Ecto neural progenitor cell (in vitro differentiated cells): Measurements from ENCODE around the gene TPX2.
"Not testable (repeated sequence)": the region's sequence is repeated elsewhere in the genome, so short reads cannot be mapped to it uniquely, and the experiment has no call there.

ENCODE experiments used
- DNase-seq: peaks from one replicate; pipeline ENCODE4 v3.0.0-alpha.2; 2018; ENCODE audit warnings: low spot score

Gene TPX2

GRCh38 chr20:31764641-31765305 is 25.7 kb downstream of the TPX2 start:
- no peak for DNase-seq

DNA sequence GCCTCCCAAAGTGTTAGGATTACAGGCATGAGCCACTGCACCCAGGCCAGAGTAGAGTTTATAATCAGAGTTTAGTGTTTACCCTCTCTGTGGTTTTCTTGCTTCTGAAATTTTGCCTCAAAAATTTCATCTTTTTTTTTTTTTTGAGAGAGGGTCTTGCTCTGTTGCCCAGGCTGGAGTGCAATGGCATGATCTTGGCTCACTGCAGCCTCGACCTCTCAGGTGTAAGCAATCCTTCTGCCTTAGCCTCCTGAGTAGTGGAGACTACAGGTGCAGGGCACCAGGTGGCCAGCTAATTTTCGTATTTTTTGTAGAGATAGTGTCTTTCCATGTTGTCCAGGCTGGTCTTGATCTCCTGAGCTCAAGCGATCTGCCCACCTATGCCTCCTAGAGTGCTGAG is 28.7 kb downstream of the TPX2 start:
- no peak for DNase-seq

DNA sequence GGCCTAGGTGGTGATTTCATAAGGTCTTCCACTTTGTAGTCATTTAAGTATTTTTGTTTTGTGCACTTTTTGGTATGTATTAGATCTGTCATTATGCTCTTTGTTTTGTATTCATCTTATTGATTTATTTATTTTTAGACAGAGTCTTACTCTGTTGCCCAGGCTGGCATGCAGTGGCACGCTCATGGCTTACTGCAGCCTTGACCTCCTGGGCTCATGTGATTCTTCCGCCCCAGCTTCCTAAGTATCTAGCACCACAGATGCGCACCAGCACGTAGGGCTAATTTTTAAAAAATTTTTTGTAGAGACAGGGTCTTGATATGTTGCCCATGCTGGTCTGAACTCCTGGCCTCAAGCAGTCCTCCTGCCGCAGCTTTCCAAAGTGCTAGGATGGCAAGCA is 30.6 kb downstream of the TPX2 start:
- DNase-seq, result no peak

DNA sequence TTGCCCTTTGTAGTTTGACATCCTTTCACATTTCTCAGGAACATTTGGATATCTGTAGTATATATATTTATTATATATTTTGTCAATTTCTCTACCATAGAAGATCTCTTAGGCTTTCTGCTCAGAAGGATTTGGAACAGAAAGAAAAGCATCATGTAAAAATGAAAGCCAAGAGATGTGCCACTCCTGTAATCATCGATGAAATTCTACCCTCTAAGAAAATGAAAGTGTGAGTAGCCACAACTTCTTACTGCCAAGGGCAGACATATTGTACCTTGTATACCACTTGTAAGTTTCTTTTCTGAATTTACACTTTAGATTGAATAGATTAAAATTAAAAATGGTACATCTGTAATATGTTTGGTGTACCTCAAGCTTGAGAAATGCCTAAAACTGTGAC is 31.2 kb downstream of the TPX2 start:
- DNase-seq, result no peak

GRCh38 chr20:31774408-31774807 is 35.3 kb downstream of the TPX2 start:
- DNase-seq, result no peak

GRCh38 chr20:31780839-31781238 is 41.7 kb downstream of the TPX2 start:
- DNase-seq, result no peak

- no peak for DNase-seq
These were observed 42.9 kb downstream of the TPX2 start for GRCh38 chr20:31781945-31782344.

DNA sequence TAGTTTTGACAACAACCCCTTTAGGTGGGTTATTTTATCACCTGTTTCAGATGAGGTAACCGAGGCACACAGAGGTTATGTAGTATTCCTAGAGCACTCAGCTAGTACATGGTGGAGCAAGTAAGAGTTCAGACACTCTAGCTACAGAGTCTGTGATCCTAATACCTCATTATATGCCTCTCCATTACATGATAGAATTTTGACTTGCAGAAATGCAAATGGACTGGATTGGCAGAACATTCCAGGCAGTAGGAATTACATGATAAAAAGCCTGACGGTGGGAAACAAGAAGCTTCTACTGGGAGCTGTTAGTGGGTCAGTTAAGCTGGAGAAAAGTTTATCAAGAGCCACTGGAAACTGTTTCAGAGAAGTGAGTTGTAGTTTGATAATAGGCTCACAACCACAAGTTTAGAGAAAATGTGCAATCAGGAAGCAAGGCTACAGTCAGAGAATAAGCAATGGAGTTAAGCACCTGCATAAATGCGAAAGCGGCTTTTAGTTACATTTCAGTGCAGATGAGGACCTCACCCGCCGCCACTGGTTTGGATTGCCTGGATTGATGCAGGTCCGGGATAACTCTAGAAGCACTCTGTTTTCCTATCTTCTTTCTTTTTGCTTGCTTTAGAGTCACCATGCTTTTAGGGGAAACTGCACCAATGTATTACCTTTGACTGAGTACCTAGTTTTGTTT is 45.4 kb downstream of the TPX2 start:
- no peak for DNase-seq

- DNase-seq, result no peak
These were observed 46.0 kb downstream of the TPX2 start for GRCh38 chr20:31785089-31785488.

DNA sequence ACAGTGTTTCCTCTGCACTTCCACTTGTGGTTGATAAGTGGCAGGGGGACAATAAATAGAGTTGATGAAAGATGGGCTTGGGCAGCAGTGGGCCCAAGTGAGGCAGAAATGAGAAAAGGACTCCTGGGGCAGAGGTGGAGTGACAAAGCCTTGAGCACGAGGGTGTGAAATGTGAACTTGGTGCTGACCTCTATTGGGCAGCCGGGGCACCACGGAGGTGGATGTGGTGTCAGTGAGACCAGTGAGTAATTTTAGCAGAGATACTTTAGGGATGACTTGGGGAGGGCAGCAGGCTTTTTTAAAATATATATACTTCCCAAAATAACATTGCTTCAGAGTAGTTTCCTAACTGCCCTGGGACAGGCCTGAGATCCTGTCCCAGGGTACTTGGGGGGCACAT is 49.5 kb downstream of the TPX2 start:
- DNase-seq, result no peak

GRCh38 chr20:31790401-31790800 is 51.3 kb downstream of the TPX2 start:
- DNase-seq, result no peak

DNA sequence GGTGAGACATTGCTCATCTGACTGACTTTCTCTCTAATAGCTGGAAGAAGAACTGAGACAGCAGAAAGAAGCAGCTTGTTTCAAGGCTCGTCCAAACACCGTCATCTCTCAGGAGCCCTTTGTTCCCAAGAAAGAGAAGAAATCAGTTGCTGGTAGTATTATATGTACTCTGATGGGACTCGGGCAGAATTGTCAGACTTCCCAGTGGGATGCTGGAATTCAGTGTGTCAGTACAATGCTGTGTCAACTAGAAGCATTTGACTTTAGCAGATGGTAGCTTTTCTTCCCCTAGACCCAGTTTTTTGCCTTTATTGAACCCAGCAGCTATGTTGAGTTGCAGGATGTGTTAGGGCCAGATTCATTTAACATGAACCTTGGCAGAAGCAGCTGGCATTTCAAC is 58.3 kb downstream of the TPX2 start:
- DNase-seq, result no peak

DNA sequence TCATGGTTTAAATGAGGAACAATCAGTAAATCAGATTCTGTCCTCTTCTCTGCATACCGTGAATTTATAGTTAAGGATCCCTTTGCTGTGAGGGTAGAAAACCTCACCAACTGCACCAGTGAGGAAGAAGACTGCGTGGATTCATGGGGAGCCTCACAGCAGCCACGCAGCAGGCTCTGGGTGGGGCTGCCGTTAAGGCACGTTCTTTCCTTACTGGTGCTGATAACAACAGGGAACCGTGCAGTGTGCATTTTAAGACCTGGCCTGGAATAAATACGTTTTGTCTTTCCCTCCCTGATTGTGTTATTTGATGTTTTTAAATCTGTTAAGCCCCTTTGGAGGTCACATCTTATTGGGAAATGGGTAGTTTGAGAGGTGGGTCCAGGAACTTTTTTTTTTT is 62.4 kb downstream of the TPX2 start:
- DNase-seq, result no peak

- no peak for DNase-seq
These were observed 64.6 kb downstream of the TPX2 start for GRCh38 chr20:31803552-31804291.

GRCh38 chr20:31806564-31807355 is 67.7 kb downstream of the TPX2 start:
- no peak for DNase-seq

GRCh38 chr20:31808481-31808880 is 69.4 kb downstream of the TPX2 start:
- no peak for DNase-seq

GRCh38 chr20:31809661-31810060 is 70.6 kb downstream of the TPX2 start:
- DNase-seq, result no peak

DNA sequence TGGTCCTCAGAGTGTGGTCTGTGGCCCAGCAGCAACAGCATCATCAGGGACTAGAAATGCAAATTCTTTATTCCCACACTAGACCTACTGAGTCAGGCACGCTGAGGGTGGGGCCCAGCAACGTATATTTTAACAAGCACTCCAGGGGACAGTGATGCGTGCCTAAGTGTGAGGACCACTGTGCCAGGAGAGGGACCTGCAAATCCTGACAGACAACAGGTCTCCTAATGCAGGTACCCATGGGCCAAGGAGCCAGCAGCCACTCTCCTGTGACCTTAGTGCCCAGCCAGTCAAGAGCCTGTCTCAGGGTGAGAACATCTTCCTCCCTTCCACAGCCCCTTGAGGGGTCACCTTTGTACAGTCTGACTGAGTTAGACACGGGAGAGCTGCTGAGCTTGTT is 72.1 kb downstream of the TPX2 start:
- DNase-seq, result no peak

- no peak for DNase-seq
These were observed 73.0 kb downstream of the TPX2 start for GRCh38 chr20:31811796-31812728.

DNA sequence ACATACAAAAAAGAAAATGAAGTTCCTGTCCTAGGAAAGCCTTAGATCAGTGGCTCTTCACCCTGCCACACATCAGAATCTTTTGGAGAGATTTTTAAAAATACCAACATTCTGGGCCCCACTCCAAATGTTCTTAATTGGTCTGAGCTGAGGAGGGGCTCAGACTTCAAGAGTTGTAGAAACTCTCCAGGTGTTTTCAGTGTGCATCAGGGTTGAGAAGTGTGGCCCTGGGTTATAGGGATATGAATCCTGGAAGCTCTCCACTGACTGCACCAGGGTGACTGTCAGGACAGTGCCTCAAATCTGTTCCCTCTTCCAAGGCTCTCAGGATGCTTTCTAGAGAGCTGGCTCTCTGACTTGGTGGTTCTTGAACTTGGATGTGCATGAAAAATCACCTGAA is 74.5 kb downstream of the TPX2 start:
- DNase-seq, result no peak

DNA sequence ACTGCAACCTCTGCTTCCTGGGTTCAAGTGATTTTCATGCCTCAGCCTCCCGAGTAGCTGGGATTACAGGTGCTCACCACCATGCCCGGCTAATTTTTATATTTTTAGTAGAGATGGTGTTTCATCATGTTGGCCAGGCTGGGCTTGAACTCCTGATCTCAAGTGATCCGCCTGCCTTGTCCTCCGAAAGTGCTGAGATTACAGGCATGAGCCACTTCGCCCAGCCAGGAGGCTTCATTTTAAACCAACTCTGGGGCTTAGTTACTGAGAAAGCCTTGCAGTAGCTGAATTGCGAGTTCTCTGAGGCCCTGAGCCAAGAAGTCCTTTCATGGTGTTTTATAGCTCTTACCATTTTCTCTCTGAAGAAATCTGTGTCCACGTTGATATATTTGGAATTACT is 75.1 kb downstream of the TPX2 start:
- not testable (repeated sequence) for DNase-seq
